Measurements from ENCODE around the gene KSR1. TPM values are rescaled to one million over a fixed set of nuclear protein-coding genes. Genes with fewer than 3 reads are reported as not detected.

Gene KSR1
- total RNA-seq, 3 donors from 2014 or later, result 52.1 to 63.5 (median 56.8) TPM

DNA sequence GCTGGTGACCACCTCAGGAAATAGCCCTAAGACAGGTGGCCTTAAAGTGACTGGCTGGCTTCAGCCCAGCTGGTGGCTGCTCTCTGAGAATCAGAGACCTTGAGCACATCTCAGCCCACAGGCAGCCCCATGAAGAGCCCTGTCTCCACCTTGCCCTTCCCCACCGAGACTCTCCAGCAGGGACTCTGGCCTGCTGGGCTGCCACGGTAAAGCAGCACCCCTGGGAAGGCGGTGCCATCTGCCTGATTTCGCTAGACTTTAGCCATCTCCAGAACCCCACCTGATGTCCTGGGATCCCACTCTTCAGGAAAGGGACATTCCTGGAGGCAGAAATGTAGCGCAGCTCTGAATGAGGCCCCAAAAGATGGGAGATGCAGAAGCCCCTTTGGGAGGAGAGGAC, 129.5 kb downstream of the KSR1 start:
- Mint-ChIP-seq H3K36me3 (ENCODE audit: insufficient read depth) (peaks cover 27% of the 10 kb centered on the region), H3K4me3 (no peak overlapping the region)

GRCh38 chr17:27586203-27586721, 130.0 kb downstream of the KSR1 start:
- H3K4me1 Mint-ChIP-seq (ENCODE audit: low read depth), result no peaks in the 10 kb centered on the region
- H3K9me3 Mint-ChIP-seq, result no peaks in the 10 kb centered on the region
- H3K4me3 Mint-ChIP-seq, result no peak overlapping the region
- H3K27me3 Mint-ChIP-seq (ENCODE audit: low read depth), result no peaks in the 10 kb centered on the region
- peaks cover 30% of the 10 kb centered on the region for H3K36me3 Mint-ChIP-seq (ENCODE audit: insufficient read depth)
- no peak for DNase-seq
- no peak for ATAC-seq

More for the DNA sequence above, 129.5 kb downstream of the KSR1 start:
- DNase-seq (no peak), ATAC-seq (no peak)
- Mint-ChIP-seq H3K4me1 (ENCODE audit: low read depth) (no peaks in the 10 kb centered on the region), H3K9me3 (no peaks in the 10 kb centered on the region), H3K27me3 (ENCODE audit: low read depth) (no peaks in the 10 kb centered on the region)

DNA sequence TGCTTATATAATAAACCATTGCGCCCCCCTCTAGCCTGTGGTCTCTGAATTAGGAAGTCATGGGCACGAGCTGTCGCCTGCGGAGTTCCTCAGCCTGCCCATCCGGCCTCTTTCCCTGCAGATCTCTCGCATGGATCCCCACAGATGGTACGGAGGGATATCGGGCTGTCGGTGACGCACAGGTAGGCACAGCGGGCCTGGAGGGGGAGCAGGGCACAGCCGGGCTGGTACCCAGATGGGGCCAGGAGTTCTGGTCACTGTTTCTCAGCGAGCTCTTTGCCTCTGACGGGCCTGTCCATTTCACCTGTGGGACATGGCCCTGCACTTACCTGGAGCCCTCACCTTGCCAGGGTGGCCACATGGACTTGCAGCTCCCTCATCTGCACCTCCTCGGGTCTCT, 132.1 kb downstream of the KSR1 start:
- Mint-ChIP-seq H3K4me1 (ENCODE audit: low read depth) (no peaks in the 10 kb centered on the region), H3K4me3 (no peak overlapping the region), H3K27me3 (ENCODE audit: low read depth) (no peaks in the 10 kb centered on the region), H3K36me3 (ENCODE audit: insufficient read depth) (peaks cover 32% of the 10 kb centered on the region), H3K9me3 (no peaks in the 10 kb centered on the region)
- ATAC-seq (no peak), DNase-seq (no peak)

- peaks cover 30% of the 10 kb centered on the region for H3K36me3 Mint-ChIP-seq (ENCODE audit: insufficient read depth)
- H3K4me3 Mint-ChIP-seq, result no peak overlapping the region
- H3K4me1 Mint-ChIP-seq (ENCODE audit: low read depth), result peaks cover 4% of the 10 kb centered on the region
- H3K9me3 Mint-ChIP-seq, result no peaks in the 10 kb centered on the region
- H3K27me3 Mint-ChIP-seq (ENCODE audit: low read depth), result no peaks in the 10 kb centered on the region
- DNase-seq (no peak), ATAC-seq (no peak)
These were observed 134.6 kb downstream of the KSR1 start for GRCh38 chr17:27590864-27591263.

- Mint-ChIP-seq H3K9me3 (no peaks in the 10 kb centered on the region), H3K4me1 (ENCODE audit: low read depth) (peaks cover 4% of the 10 kb centered on the region), H3K36me3 (ENCODE audit: insufficient read depth) (peaks cover 33% of the 10 kb centered on the region), H3K27me3 (ENCODE audit: low read depth) (no peaks in the 10 kb centered on the region), H3K4me3 (no peak overlapping the region)
- no peak for DNase-seq
- ATAC-seq, result no peak
These were observed 135.7 kb downstream of the KSR1 start for GRCh38 chr17:27591986-27592385.

DNA sequence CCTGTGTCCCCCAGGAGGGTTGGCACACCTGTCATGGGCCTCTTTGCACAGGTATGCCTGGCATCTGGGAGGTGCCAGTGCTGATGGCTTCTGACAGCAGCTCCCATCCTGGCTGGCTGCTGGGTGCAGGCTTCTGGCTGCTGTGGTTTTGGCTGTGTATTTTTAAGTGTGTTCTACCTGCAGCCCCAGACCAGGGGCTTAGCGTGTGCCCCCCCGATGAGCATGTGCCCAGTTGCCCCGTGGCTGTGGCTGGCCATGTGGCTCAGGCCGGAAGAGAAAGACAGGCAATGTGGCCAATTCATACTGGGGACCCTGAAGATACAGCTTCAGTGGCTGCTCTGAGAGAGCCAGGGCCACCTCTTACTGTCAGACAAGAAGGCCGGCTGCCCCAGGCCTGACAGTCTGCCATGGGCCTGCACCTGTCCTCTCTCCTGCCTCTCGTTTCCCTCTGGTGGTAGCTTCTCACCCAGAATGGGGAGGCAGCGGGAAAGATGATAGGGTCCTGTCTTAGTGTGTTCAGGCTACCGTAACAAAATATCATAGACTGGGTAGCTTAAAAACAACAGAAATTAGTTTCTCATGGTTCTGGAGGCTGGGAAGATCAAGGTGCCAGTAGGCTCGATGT, 137.1 kb downstream of the KSR1 start:
- Mint-ChIP-seq H3K9me3 (no peaks in the 10 kb centered on the region), H3K4me1 (ENCODE audit: low read depth) (peaks cover 4% of the 10 kb centered on the region), H3K4me3 (no peak overlapping the region), H3K27me3 (ENCODE audit: low read depth) (no peaks in the 10 kb centered on the region), H3K36me3 (ENCODE audit: insufficient read depth) (peaks cover 32% of the 10 kb centered on the region)
- DNase-seq, result no peak
- no peak for ATAC-seq

- DNase-seq (no peak), ATAC-seq (no peak)
- no peaks in the 10 kb centered on the region for H3K9me3 Mint-ChIP-seq
- peaks cover 31% of the 10 kb centered on the region for H3K36me3 Mint-ChIP-seq (ENCODE audit: insufficient read depth)
- H3K4me1 Mint-ChIP-seq (ENCODE audit: low read depth), result peaks cover 4% of the 10 kb centered on the region
- H3K4me3 Mint-ChIP-seq, result no peak overlapping the region
- no peaks in the 10 kb centered on the region for H3K27me3 Mint-ChIP-seq (ENCODE audit: low read depth)
These were observed 137.6 kb downstream of the KSR1 start for GRCh38 chr17:27593857-27594255.

GRCh38 chr17:27595208-27595607, 139.0 kb downstream of the KSR1 start:
- DNase-seq, result no peak
- Mint-ChIP-seq H3K4me1 (ENCODE audit: low read depth) (peaks cover 6% of the 10 kb centered on the region), H3K36me3 (ENCODE audit: insufficient read depth) (peaks cover 28% of the 10 kb centered on the region), H3K27me3 (ENCODE audit: low read depth) (no peaks in the 10 kb centered on the region), H3K9me3 (no peaks in the 10 kb centered on the region), H3K4me3 (no peak overlapping the region)
- ATAC-seq, result peak; percentile 59 to 72

- Mint-ChIP-seq H3K4me1 (ENCODE audit: low read depth) (peaks cover 6% of the 10 kb centered on the region), H3K4me3 (no peak overlapping the region), H3K36me3 (ENCODE audit: insufficient read depth) (peaks cover 27% of the 10 kb centered on the region), H3K9me3 (no peaks in the 10 kb centered on the region), H3K27me3 (ENCODE audit: low read depth) (no peaks in the 10 kb centered on the region)
- ATAC-seq, result no peak
- no peak for DNase-seq
These were observed 139.8 kb downstream of the KSR1 start for GRCh38 chr17:27596096-27596495.

DNA sequence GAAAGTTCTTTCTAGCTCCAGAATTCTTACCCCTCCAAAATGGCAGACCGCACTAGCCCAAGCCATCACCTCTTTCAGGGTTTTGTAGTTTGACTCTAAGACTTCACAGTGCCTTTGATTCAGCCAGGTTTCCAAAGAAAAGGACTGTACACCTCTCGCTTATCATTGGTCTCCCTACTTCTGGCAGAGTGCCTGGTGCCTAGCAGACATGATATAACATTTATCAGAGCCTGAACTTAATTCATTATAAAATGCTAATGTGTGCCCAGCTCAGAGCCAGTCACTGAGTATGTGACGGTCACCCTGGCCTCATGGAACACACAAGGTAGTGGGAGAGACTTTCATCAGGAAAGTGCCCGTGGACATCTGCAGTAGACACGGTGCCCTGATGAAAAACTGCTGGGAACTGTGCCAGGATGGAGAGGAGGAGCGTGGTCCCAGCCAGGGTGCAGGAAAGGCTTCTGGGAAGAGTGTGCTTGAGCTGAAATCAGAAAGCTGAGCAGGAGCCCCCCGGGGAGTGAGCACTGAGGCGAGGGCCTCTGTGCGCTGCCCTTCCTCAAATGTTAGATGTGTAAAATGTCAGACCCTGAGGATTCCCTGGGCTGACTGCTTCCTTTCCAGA, 140.4 kb downstream of the KSR1 start:
- no peaks in the 10 kb centered on the region for H3K27me3 Mint-ChIP-seq (ENCODE audit: low read depth)
- peaks cover 6% of the 10 kb centered on the region for H3K4me1 Mint-ChIP-seq (ENCODE audit: low read depth)
- DNase-seq (no peak), ATAC-seq (no peak)
- no peaks in the 10 kb centered on the region for H3K9me3 Mint-ChIP-seq
- H3K36me3 Mint-ChIP-seq (ENCODE audit: insufficient read depth), result peaks cover 27% of the 10 kb centered on the region
- H3K4me3 Mint-ChIP-seq, result no peak overlapping the region

- H3K27me3 Mint-ChIP-seq (ENCODE audit: low read depth), result no peaks in the 10 kb centered on the region
- DNase-seq (no peak), ATAC-seq (no peak)
- H3K9me3 Mint-ChIP-seq, result no peaks in the 10 kb centered on the region
- peaks cover 27% of the 10 kb centered on the region for H3K36me3 Mint-ChIP-seq (ENCODE audit: insufficient read depth)
- no peak overlapping the region for H3K4me3 Mint-ChIP-seq
- peaks cover 6% of the 10 kb centered on the region for H3K4me1 Mint-ChIP-seq (ENCODE audit: low read depth)
These were observed 140.9 kb downstream of the KSR1 start for GRCh38 chr17:27597188-27597580.

- peaks cover 22% of the 10 kb centered on the region for H3K36me3 Mint-ChIP-seq (ENCODE audit: insufficient read depth)
- H3K27me3 Mint-ChIP-seq (ENCODE audit: low read depth), result no peaks in the 10 kb centered on the region
- ATAC-seq, result no peak
- no peak for DNase-seq
- no peak overlapping the region for H3K4me3 Mint-ChIP-seq
- H3K4me1 Mint-ChIP-seq (ENCODE audit: low read depth), result peaks cover 6% of the 10 kb centered on the region
- H3K9me3 Mint-ChIP-seq, result no peaks in the 10 kb centered on the region
These were observed 141.6 kb downstream of the KSR1 start for GRCh38 chr17:27597783-27598320.

DNA sequence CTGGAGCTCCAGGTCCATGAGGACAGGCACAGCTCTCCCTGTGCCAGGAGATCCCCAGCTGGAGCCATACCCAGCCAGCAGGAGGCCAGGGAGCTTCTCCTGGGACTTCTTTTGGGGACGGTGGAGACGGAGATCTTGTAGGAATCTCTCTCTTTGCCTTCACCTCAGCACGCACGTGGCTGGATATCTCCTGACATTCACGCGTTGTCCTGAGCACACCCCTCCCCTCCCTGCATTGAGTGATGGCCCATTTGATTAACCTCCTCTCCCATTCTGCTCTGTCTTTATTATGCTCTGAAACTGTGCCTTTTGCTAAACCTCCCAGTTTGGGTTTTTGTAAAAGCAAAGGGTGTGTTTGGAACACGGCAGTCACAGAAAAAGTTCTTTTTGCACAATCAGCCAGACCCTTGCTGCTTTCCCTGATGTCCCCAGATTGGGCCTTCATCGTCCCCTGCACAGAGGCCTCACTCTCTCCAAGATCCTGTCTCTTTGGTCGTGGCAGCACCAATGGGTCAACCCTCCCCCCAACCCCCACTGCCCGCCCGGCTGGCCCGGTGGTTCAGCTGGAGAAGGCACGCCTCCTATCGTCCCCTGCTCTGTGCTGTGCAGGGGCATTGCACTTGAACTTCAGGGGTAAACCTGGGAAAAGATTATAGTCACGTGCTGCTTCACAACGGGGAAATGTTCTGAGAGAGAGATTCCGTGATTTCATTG, 142.2 kb downstream of the KSR1 start:
- H3K4me1 Mint-ChIP-seq (ENCODE audit: low read depth), result peaks cover 6% of the 10 kb centered on the region

DNA sequence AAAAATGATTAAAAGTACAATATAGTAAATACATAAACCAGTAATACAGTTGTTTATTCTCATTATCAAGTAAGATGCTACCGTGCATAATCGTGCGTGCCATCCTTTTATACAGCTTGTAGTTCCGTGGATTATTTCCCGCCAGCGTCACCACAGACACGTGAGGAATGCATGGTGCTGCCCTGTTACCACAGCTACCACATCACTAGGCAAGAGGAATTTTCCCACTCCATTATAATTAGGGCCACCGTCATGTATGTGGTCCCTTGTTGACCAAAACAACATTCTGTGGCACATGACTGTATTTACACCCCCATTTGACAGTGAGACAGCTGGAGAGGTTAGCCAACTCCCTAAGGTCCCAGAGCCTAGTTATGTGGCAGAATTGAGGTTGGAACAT, 144.2 kb downstream of the KSR1 start:
- Mint-ChIP-seq H3K27me3 (ENCODE audit: low read depth) (no peaks in the 10 kb centered on the region), H3K4me3 (no peak overlapping the region), H3K9me3 (no peaks in the 10 kb centered on the region), H3K4me1 (ENCODE audit: low read depth) (peaks cover 2% of the 10 kb centered on the region), H3K36me3 (ENCODE audit: insufficient read depth) (peaks cover 18% of the 10 kb centered on the region)
- no peak for DNase-seq
- no peak for ATAC-seq

More for the DNA sequence above, 142.2 kb downstream of the KSR1 start:
- Mint-ChIP-seq H3K27me3 (ENCODE audit: low read depth) (no peaks in the 10 kb centered on the region), H3K9me3 (no peaks in the 10 kb centered on the region), H3K4me3 (no peak overlapping the region), H3K36me3 (ENCODE audit: insufficient read depth) (peaks cover 22% of the 10 kb centered on the region)
- no peak for DNase-seq
- no peak for ATAC-seq
